ENCODE measurements around the gene CNTNAP1. TPM values are rescaled to one million over a fixed set of nuclear protein-coding genes. Genes with fewer than 3 reads are reported as not detected.
A peak's percentile ranks its signal among the peaks of the same experiment; 100 is the strongest.

The CNTNAP1 gene
- total RNA-seq, 2 experiments from 2014 or later = 4.4 to 4.5 TPM

GRCh38 chr17:42670789-42671657, 11.3 kb upstream of the CNTNAP1 start:
- Histone ChIP-seq H3K9me3 (ENCODE audit: control insufficient read depth in 1 of 2, insufficient read depth in 1 of 2, low read length in 2 of 2) (peaks cover 0 to 24% of the 10 kb centered on the region in 2 experiments), H3K36me3 (ENCODE audit: insufficient read depth, low read length) (peaks cover 3% of the 10 kb centered on the region), H3K27me3 (ENCODE audit: control insufficient read depth in 1 of 2, insufficient read depth in 2 of 2, low read length in 2 of 2) (peaks cover 53% of the 10 kb centered on the region in 2 experiments), H3K4me3 (ENCODE audit: low read length) (peak overlapping the region; percentile 49), H3K4me1 (ENCODE audit: insufficient read depth, low read length) (peaks cover 51% of the 10 kb centered on the region), H3K27ac (ENCODE audit: low read depth in 1 of 2, low read length in 2 of 2) (no peak overlapping the region)
- H3K4me3 Mint-ChIP-seq = peak overlapping the region; percentile 78
- DNase-seq (peak in 2 of 14 experiments; percentile 35 to 55), ATAC-seq (ENCODE audit: poor library complexity) (no peak)
- H3K4me1 Mint-ChIP-seq (ENCODE audit: low read depth) = peaks cover 28% of the 10 kb centered on the region
- ChIA-PET POLR2A (interaction anchor here (0.9 to 1.6 kb wide), 3 partner anchors 9 to 61 kb away, joined by 3 to 6 read pairs (median 4); partner anchors contain the start of gene TUBG1), CTCF (interaction anchor here (0.5 to 2.5 kb wide), 4 partner anchors 9 to 499 kb away, joined by 3 to 6 read pairs (median 4); no protein-coding TSS in a partner anchor)
- no peak for TF ChIP-seq CTCF (IDR thresholded peaks at IDR 0.05)
- H3K9me3 Mint-ChIP-seq = no peaks in the 10 kb centered on the region
- peaks cover 38% of the 10 kb centered on the region for H3K27me3 Mint-ChIP-seq
- intact Hi-C loops (cut with DNase I, micrococcal nuclease) = loop anchor here in 1 of 2 experiments (10.0 kb wide), 1 partner anchor 1454 kb away; the partner anchor contains the start of gene HDAC5
- H3K36me3 Mint-ChIP-seq (ENCODE audit: low read depth) = peaks cover 6% of the 10 kb centered on the region
- no peak overlapping the region for H3K27ac Mint-ChIP-seq

GRCh38 chr17:42672038-42672437, 10.3 kb upstream of the CNTNAP1 start:
- Mint-ChIP-seq H3K27ac (no peak overlapping the region), H3K4me3 (no peak overlapping the region), H3K4me1 (ENCODE audit: low read depth) (peaks cover 31% of the 10 kb centered on the region), H3K9me3 (no peaks in the 10 kb centered on the region), H3K36me3 (ENCODE audit: low read depth) (no peaks in the 10 kb centered on the region), H3K27me3 (peaks cover 46% of the 10 kb centered on the region)
- peaks cover 0 to 31% of the 10 kb centered on the region in 2 experiments for H3K9me3 ChIP-seq (ENCODE audit: control insufficient read depth in 1 of 2, insufficient read depth in 1 of 2, low read length in 2 of 2)
- ChIA-PET POLR2A (interaction anchor here (0.6 to 1.2 kb wide), 2 partner anchors 12 to 63 kb away, joined by 4 to 6 read pairs; partner anchors contain the start of genes RETREG3 and TUBG1), CTCF (interaction anchor here (0.6 to 1.1 kb wide), 2 partner anchors 8 to 498 kb away, joined by 3 to 5 read pairs; no protein-coding TSS in a partner anchor)
- H3K4me3 ChIP-seq (ENCODE audit: low read length) = no peak overlapping the region
- TF ChIP-seq CTCF (IDR thresholded peaks at IDR 0.05) = no peak
- no peak for ATAC-seq (ENCODE audit: poor library complexity)
- DNase-seq = peak in 1 of 14 experiments; percentile 27
- intact Hi-C loops (cut with DNase I, micrococcal nuclease) = loop anchor here in 1 of 2 experiments (10.0 kb wide), 1 partner anchor 1453 kb away; the partner anchor contains the start of gene HDAC5
- H3K27me3 ChIP-seq (ENCODE audit: control insufficient read depth in 1 of 2, insufficient read depth in 2 of 2, low read length in 2 of 2) = peaks cover 60% of the 10 kb centered on the region in 2 experiments
- H3K27ac ChIP-seq (ENCODE audit: low read depth in 1 of 2, low read length in 2 of 2) = no peak overlapping the region
- no peaks in the 10 kb centered on the region for H3K36me3 ChIP-seq (ENCODE audit: insufficient read depth, low read length)
- peaks cover 59% of the 10 kb centered on the region for H3K4me1 ChIP-seq (ENCODE audit: insufficient read depth, low read length)

- H3K4me3 Mint-ChIP-seq = no peak overlapping the region
- ChIA-PET CTCF (no interaction called here), POLR2A (interaction anchor here (0.6 kb wide), 1 partner anchor 65 kb away, joined by 3 read pairs; no protein-coding TSS in a partner anchor)
- intact Hi-C loops (cut with DNase I, micrococcal nuclease) = loop anchor here in 1 of 2 experiments (10.0 kb wide), 1 partner anchor 1451 kb away; the partner anchor contains the start of gene HDAC5
- Histone ChIP-seq H3K27me3 (ENCODE audit: control insufficient read depth in 1 of 2, insufficient read depth in 2 of 2, low read length in 2 of 2) (peaks cover 60% of the 10 kb centered on the region in 2 experiments), H3K4me1 (ENCODE audit: insufficient read depth, low read length) (peaks cover 71% of the 10 kb centered on the region), H3K36me3 (ENCODE audit: insufficient read depth, low read length) (no peaks in the 10 kb centered on the region), H3K27ac (ENCODE audit: low read depth in 1 of 2, low read length in 2 of 2) (no peak overlapping the region), H3K4me3 (ENCODE audit: low read length) (no peak overlapping the region), H3K9me3 (ENCODE audit: control insufficient read depth in 1 of 2, insufficient read depth in 1 of 2, low read length in 2 of 2) (peaks cover 0 to 31% of the 10 kb centered on the region in 2 experiments)
- no peaks in the 10 kb centered on the region for H3K9me3 Mint-ChIP-seq
- H3K4me1 Mint-ChIP-seq (ENCODE audit: low read depth) = peaks cover 41% of the 10 kb centered on the region
- no peak for TF ChIP-seq CTCF (IDR thresholded peaks at IDR 0.05)
- no peaks in the 10 kb centered on the region for H3K36me3 Mint-ChIP-seq (ENCODE audit: low read depth)
- H3K27ac Mint-ChIP-seq = no peak overlapping the region
- DNase-seq = peak in 1 of 14 experiments; percentile 30
- peaks cover 53% of the 10 kb centered on the region for H3K27me3 Mint-ChIP-seq
- no peak for ATAC-seq (ENCODE audit: poor library complexity)
These were observed 9.0 kb upstream of the CNTNAP1 start for GRCh38 chr17:42673266-42673884.
